ENCODE measurements around the gene POLA1.
A peak's percentile ranks its signal among the peaks of the same experiment; 100 is the strongest.

Gene POLA1

GRCh38 chrX:24702362-24703184, 8.9 kb downstream of the POLA1 start:
- no peak for DNase-seq

GRCh38 chrX:24703185-24703494, 9.4 kb downstream of the POLA1 start:
- DNase-seq: no peak

GRCh38 chrX:24718771-24719170, 25.1 kb downstream of the POLA1 start:
- DNase-seq: no peak

DNA sequence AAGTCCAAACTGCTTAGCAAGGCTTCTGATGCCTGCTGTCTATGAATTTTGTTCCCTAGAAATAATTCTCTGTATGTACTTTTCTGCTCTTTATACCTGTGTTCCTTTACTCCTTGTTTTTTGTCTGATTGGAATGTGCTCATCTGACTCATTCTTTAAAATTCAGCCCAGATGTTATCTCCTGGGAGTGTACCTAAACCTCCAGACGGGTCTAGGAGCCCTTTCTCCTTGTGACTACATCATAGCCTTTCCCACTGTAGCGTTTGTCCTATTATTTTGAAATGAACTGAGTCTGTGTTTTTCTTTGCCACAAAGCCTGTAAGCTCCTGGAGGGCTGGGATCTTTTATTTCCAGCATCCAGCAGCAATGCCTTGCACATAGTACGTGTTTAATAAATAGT, 26.3 kb downstream of the POLA1 start:
- DNase-seq: no peak

- no peak for DNase-seq
These were observed 34.8 kb downstream of the POLA1 start for GRCh38 chrX:24728530-24728929.

- DNase-seq: no peak
These were observed 39.2 kb downstream of the POLA1 start for GRCh38 chrX:24732766-24733500.

DNA sequence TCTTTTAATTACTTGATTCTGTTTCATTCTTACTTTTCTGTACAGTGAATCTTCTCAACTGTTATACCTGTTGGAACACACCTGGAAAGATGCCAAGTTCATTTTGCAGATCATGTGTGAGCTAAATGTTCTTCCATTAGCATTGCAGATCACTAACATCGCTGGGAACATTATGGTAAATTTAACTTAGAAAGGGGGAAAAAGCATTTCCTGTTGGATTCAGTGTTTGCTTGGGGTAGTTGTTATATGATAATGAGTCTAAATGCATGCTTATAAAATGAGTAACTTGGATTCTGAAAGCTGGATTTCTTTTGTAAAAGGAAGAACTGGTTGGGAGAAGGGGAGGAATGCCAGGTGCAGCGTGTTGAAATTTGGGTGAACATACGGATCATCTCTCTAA, 47.6 kb downstream of the POLA1 start:
- no peak for DNase-seq

- DNase-seq: no peak
These were observed 54.5 kb downstream of the POLA1 start for GRCh38 chrX:24748196-24748595.

GRCh38 chrX:24759786-24760185, 66.1 kb downstream of the POLA1 start:
- no peak for DNase-seq

GRCh38 chrX:24760363-24761000, 66.8 kb downstream of the POLA1 start:
- DNase-seq: peak; percentile 42

DNA sequence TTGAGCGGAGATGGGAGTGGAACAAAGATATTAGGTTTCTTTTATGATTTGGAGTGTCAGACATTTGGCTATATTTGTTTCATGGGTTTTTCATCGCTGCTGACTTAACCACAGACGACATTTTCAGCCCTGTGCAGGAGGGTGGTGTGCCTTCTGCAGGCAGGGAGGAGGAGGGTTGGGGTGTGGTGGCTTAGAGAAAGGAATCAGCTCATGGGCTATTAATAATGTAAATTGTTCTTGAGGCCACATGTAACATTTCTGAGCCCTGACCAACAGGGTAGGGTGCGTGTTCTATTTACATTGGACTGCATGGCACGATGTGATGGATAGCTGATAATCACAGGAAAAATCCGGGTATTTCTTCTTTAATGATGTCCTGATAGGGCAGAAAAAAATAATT, 67.6 kb downstream of the POLA1 start:
- no peak for DNase-seq

- no peak for DNase-seq
These were observed 70.3 kb downstream of the POLA1 start for GRCh38 chrX:24763989-24764388.

- no peak for DNase-seq
These were observed 73.8 kb downstream of the POLA1 start for GRCh38 chrX:24767557-24767956.

- no peak for DNase-seq
These were observed 74.8 kb downstream of the POLA1 start for GRCh38 chrX:24768556-24768955.

DNA sequence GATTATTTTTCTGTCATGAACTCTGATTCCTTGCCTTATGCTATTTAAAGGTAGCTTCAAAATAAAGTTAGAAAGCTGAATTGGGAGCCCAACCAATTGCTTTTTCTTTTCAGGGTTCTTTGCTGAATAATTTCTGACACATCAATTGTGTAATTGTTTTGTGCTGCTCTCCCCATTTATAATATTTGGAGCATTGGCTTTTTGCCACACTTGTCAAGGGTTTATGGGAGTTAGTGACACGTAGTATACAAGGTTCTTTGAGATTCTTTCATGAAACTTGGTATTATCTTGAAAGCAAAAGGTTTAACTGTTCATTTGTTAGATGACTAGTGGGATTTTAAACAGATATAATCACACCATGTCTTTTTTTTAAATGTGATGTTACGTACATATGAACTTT, 80.9 kb downstream of the POLA1 start:
- no peak for DNase-seq

GRCh38 chrX:24775891-24776290, 82.2 kb downstream of the POLA1 start:
- no peak for DNase-seq

DNA sequence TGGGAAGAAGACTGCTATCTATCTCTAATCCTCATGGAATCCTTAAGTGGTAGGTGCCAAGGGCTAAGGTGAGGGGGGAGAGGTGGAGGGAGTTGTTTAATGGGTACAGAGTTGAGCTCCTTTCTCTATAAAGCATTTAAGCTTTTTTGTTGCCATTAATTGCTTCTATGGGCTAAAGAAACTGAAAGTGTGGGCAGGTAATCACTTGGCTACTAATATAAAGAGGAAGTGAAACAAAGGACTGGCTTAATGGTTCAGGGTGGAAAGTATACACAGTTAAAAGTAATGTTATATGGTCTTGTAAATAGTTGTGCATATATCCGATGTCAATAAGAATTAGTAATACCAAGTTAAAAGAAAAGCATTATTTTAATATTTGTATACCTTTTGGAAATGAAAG, 83.9 kb downstream of the POLA1 start:
- no peak for DNase-seq

- DNase-seq: no peak
These were observed 88.3 kb downstream of the POLA1 start for GRCh38 chrX:24782011-24782410.

- no peak for DNase-seq
These were observed 95.3 kb downstream of the POLA1 start for GRCh38 chrX:24789047-24789446.

GRCh38 chrX:24790166-24790565, 96.4 kb downstream of the POLA1 start:
- no peak for DNase-seq

- DNase-seq: no peak
These were observed 102.5 kb downstream of the POLA1 start for GRCh38 chrX:24796204-24796603.

DNA sequence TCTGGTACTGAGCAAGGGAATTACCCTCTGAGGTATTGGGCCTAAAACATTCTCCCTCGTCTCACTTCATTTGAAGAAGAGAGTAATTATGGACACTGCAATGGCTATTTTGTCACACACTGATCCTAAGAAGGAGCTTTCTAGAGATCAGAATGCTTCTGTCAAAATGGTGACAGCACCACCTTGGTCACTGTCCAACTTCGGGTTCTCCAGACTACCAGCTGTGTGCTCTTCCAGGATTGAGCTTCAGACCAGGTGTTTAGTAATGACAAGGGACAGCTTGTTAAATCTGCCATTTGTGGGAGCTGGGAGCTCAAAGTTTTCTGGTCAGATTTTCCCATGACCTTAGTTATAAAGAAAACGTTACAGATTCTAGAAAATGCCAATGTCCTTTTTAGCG, 105.4 kb downstream of the POLA1 start:
- no peak for DNase-seq

GRCh38 chrX:24799565-24799964, 105.8 kb downstream of the POLA1 start:
- DNase-seq: no peak

GRCh38 chrX:24805201-24805600, 111.5 kb downstream of the POLA1 start:
- DNase-seq: no peak
